Measurements from ENCODE around the gene NUP85. TPM values are rescaled to one million over a fixed set of nuclear protein-coding genes. Genes with fewer than 3 reads are reported as not detected.

The NUP85 gene
- total RNA-seq, 2 experiments from 2014 or later, result 129 to 219 TPM

DNA sequence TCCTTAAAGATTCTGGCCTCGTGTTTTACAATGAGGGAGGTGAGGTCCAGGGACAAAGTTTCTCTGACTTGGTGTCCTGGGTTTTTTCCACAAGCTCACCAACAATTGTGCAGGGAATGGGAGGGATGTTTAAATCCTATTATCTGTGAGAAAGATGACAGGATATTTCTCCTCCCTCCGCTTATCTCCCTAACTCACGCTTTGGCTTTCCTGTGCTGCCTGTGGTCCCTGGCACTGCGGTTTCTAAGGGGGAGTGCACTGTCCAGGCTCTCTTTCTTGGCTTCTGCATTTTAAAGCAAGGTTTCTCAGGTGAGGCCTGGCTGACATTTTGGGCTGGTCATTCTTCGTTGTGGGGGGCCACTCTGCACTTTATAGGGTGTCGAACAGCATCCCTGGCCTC is 39.5 kb downstream of the NUP85 start:
- no peak for TF ChIP-seq CTCF (conservative IDR thresholded peaks at IDR 0.05; ENCODE audit: low read length)
- TF ChIP-seq EZH2phosphoT487 (IDR thresholded peaks at IDR 0.05; ENCODE audit: borderline replicate concordance, low read depth, low read length), result no peak
- Histone ChIP-seq H3K27ac (ENCODE audit: low read depth, low read length, poor library complexity, severe bottlenecking) (peak overlapping the region; percentile 75), H2AFZ (ENCODE audit: low read length) (peak overlapping the region; percentile 1; the same call in 1 of the 2 replicates), H3K4me2 (ENCODE audit: low read length) (peak overlapping the region; percentile 70), H3K4me3 (ENCODE audit: low read depth, low read length, poor library complexity, severe bottlenecking) (peak overlapping the region; percentile 38), H3K9me3 (ENCODE audit: low read length) (no peaks in the 10 kb centered on the region), H3K36me3 (ENCODE audit: insufficient read depth, low read length) (peaks cover 80% of the 10 kb centered on the region), H3K9me2 (ENCODE audit: insufficient read depth, low read length) (no peaks in the 10 kb centered on the region), H3K79me2 (ENCODE audit: insufficient read depth, low read depth, low read length) (peaks cover 20% of the 10 kb centered on the region), H3K4me1 (ENCODE audit: insufficient read depth, low read length, poor library complexity, severe bottlenecking) (peaks cover 65% of the 10 kb centered on the region), H4K20me1 (ENCODE audit: insufficient read depth, low read length) (no peaks in the 10 kb centered on the region)
- POLR2A ChIA-PET, result interaction anchor here (1.0 to 1.6 kb wide), 4 partner anchors 15 to 39 kb away, joined by 4 to 13 read pairs (median 5); partner anchors contain the start of genes MRPS7 and NUP85
- no peak for DNase-seq (ENCODE audit: low spot score)
- CTCF ChIA-PET (ENCODE audit: unreplicated experiment), result interaction anchor here (0.9 to 1.6 kb wide), 2 partner anchors 15 to 25 kb away, joined by 3 to 6 read pairs; no protein-coding TSS in a partner anchor
- intact Hi-C loops (cut with micrococcal nuclease; ENCODE audit: unreplicated experiment), result no loop called here
- no TSS peak for BruUV-seq (replicated peaks)

- Histone ChIP-seq H3K79me2 (ENCODE audit: insufficient read depth, low read depth, low read length) (peaks cover 34% of the 10 kb centered on the region), H2AFZ (ENCODE audit: low read length) (no peak overlapping the region), H3K9me3 (ENCODE audit: low read length) (no peaks in the 10 kb centered on the region), H3K4me3 (ENCODE audit: low read depth, low read length, poor library complexity, severe bottlenecking) (no peak overlapping the region), H3K4me1 (ENCODE audit: insufficient read depth, low read length, poor library complexity, severe bottlenecking) (peaks cover 71% of the 10 kb centered on the region), H3K4me2 (ENCODE audit: low read length) (no peak overlapping the region), H3K36me3 (ENCODE audit: insufficient read depth, low read length) (peaks cover 67% of the 10 kb centered on the region), H3K27ac (ENCODE audit: low read depth, low read length, poor library complexity, severe bottlenecking) (no peak overlapping the region), H3K9me2 (ENCODE audit: insufficient read depth, low read length) (no peaks in the 10 kb centered on the region), H4K20me1 (ENCODE audit: insufficient read depth, low read length) (no peaks in the 10 kb centered on the region; the same call in 1 of the 2 replicates)
- intact Hi-C loops (cut with micrococcal nuclease; ENCODE audit: unreplicated experiment), result no loop called here
- TF ChIP-seq EZH2phosphoT487 (IDR thresholded peaks at IDR 0.05; ENCODE audit: borderline replicate concordance, low read depth, low read length), result no peak
- TF ChIP-seq CTCF (conservative IDR thresholded peaks at IDR 0.05; ENCODE audit: low read length), result no peak
- POLR2A ChIA-PET, result interaction anchor here (0.7 to 1.1 kb wide), 9 partner anchors 16 to 404 kb away, joined by 3 to 10 read pairs (median 5); partner anchors contain the start of gene NUP85
- no TSS peak for BruUV-seq (replicated peaks)
- no peak for DNase-seq (ENCODE audit: low spot score)
- CTCF ChIA-PET (ENCODE audit: unreplicated experiment), result no interaction called here
These were observed 40.9 kb downstream of the NUP85 start for GRCh38 chr17:75246404-75246803.

- Histone ChIP-seq H2AFZ (ENCODE audit: low read length) (no peak overlapping the region), H3K9me2 (ENCODE audit: insufficient read depth, low read length) (no peaks in the 10 kb centered on the region), H4K20me1 (ENCODE audit: insufficient read depth, low read length) (peaks cover 9% of the 10 kb centered on the region), H3K4me3 (ENCODE audit: low read depth, low read length, poor library complexity, severe bottlenecking) (no peak overlapping the region), H3K79me2 (ENCODE audit: insufficient read depth, low read depth, low read length) (peaks cover 45% of the 10 kb centered on the region), H3K4me2 (ENCODE audit: low read length) (peak overlapping the region; percentile 46), H3K36me3 (ENCODE audit: insufficient read depth, low read length) (peaks cover 38% of the 10 kb centered on the region), H3K27ac (ENCODE audit: low read depth, low read length, poor library complexity, severe bottlenecking) (peak overlapping the region; percentile 39), H3K4me1 (ENCODE audit: insufficient read depth, low read length, poor library complexity, severe bottlenecking) (peaks cover 55% of the 10 kb centered on the region), H3K9me3 (ENCODE audit: low read length) (no peaks in the 10 kb centered on the region)
- TF ChIP-seq EZH2phosphoT487 (IDR thresholded peaks at IDR 0.05; ENCODE audit: borderline replicate concordance, low read depth, low read length), result no peak
- TF ChIP-seq CTCF (conservative IDR thresholded peaks at IDR 0.05; ENCODE audit: low read length), result no peak
- BruUV-seq (replicated peaks), result TSS peak; percentile 57
- no peak for DNase-seq (ENCODE audit: low spot score)
- ChIA-PET CTCF (ENCODE audit: unreplicated experiment) (interaction anchor here (0.5 to 2.3 kb wide), 4 partner anchors 9 to 92 kb away, joined by 3 to 8 read pairs (median 4); no protein-coding TSS in a partner anchor), POLR2A (interaction anchor here (1.0 to 5.0 kb wide), 6 partner anchors 12 to 45 kb away, joined by 3 to 36 read pairs (median 4); partner anchors contain the start of genes GGA3, MIF4GD, MRPS7 and SLC25A19)
- intact Hi-C loops (cut with micrococcal nuclease; ENCODE audit: unreplicated experiment), result no loop called here
These were observed 44.1 kb downstream of the NUP85 start for GRCh38 chr17:75249564-75249963.
